ENCODE results near the gene TMEM50A.
"Not testable (repeated sequence)": the region's sequence is repeated elsewhere in the genome, so short reads cannot be mapped to it uniquely, and the experiment has no call there.

TMEM50A gene

GRCh38 chr1:25362634-25363559, 24.8 kb downstream of the TMEM50A start:
- peaks cover 18 to 39% of the 10 kb centered on the region in 2 donors for H3K36me3 ChIP-seq (ENCODE audit: control insufficient read depth in 1 of 2, insufficient read depth in 2 of 2, low read length in 2 of 2)
- H3K27me3 ChIP-seq (ENCODE audit: low read depth, low read length); H3K4me1 ChIP-seq (ENCODE audit: control insufficient read depth in 1 of 2, insufficient read depth in 2 of 2, low read length in 2 of 2); H3K27ac ChIP-seq (ENCODE audit: low read length); H3K9me3 ChIP-seq (ENCODE audit: control insufficient read depth in 1 of 2, low read length in 2 of 2); H3K4me3 ChIP-seq (ENCODE audit: low read depth in 1 of 2, low read length in 2 of 2): not testable (repeated sequence)

GRCh38 chr1:25369241-25369640, 31.1 kb downstream of the TMEM50A start:
- Histone ChIP-seq H3K36me3 (ENCODE audit: control insufficient read depth in 1 of 2, insufficient read depth in 2 of 2, low read length in 2 of 2) (no peaks in the 10 kb centered on the region), H3K4me3 (ENCODE audit: low read depth in 1 of 2, low read length in 2 of 2) (no peak overlapping the region), H3K9me3 (ENCODE audit: control insufficient read depth in 1 of 2, low read length in 2 of 2) (no peaks in the 10 kb centered on the region), H3K4me1 (ENCODE audit: control insufficient read depth in 1 of 2, insufficient read depth in 2 of 2, low read length in 2 of 2) (no peaks in the 10 kb centered on the region), H3K27ac (ENCODE audit: low read length) (no peak overlapping the region), H3K27me3 (ENCODE audit: low read depth, low read length) (no peaks in the 10 kb centered on the region)

GRCh38 chr1:25369691-25370271, 31.6 kb downstream of the TMEM50A start:
- not testable (repeated sequence) for H3K4me1 ChIP-seq (ENCODE audit: control insufficient read depth in 1 of 2, insufficient read depth in 2 of 2, low read length in 2 of 2); H3K27me3 ChIP-seq (ENCODE audit: low read depth, low read length); H3K9me3 ChIP-seq (ENCODE audit: control insufficient read depth in 1 of 2, low read length in 2 of 2); H3K36me3 ChIP-seq (ENCODE audit: control insufficient read depth in 1 of 2, insufficient read depth in 2 of 2, low read length in 2 of 2); H3K4me3 ChIP-seq (ENCODE audit: low read depth in 1 of 2, low read length in 2 of 2); H3K27ac ChIP-seq (ENCODE audit: low read length)

GRCh38 chr1:25371757-25372156, 33.6 kb downstream of the TMEM50A start:
- H3K9me3 ChIP-seq (ENCODE audit: control insufficient read depth in 1 of 2, low read length in 2 of 2); H3K4me1 ChIP-seq (ENCODE audit: control insufficient read depth in 1 of 2, insufficient read depth in 2 of 2, low read length in 2 of 2); H3K36me3 ChIP-seq (ENCODE audit: control insufficient read depth in 1 of 2, insufficient read depth in 2 of 2, low read length in 2 of 2); H3K27me3 ChIP-seq (ENCODE audit: low read depth, low read length); H3K4me3 ChIP-seq (ENCODE audit: low read depth in 1 of 2, low read length in 2 of 2); H3K27ac ChIP-seq (ENCODE audit: low read length): not testable (repeated sequence)

- H3K27ac ChIP-seq (ENCODE audit: low read length); H3K36me3 ChIP-seq (ENCODE audit: control insufficient read depth in 1 of 2, insufficient read depth in 2 of 2, low read length in 2 of 2); H3K9me3 ChIP-seq (ENCODE audit: control insufficient read depth in 1 of 2, low read length in 2 of 2): not testable (repeated sequence)
Measured at GRCh38 chr1:25378367-25378766, 40.2 kb downstream of the TMEM50A start.

GRCh38 chr1:25382543-25382942, 44.4 kb downstream of the TMEM50A start:
- H3K36me3 ChIP-seq (ENCODE audit: control insufficient read depth in 1 of 2, insufficient read depth in 2 of 2, low read length in 2 of 2); H3K9me3 ChIP-seq (ENCODE audit: control insufficient read depth in 1 of 2, low read length in 2 of 2); H3K4me3 ChIP-seq (ENCODE audit: low read depth in 1 of 2, low read length in 2 of 2); H3K27me3 ChIP-seq (ENCODE audit: low read depth, low read length); H3K4me1 ChIP-seq (ENCODE audit: control insufficient read depth in 1 of 2, insufficient read depth in 2 of 2, low read length in 2 of 2); H3K27ac ChIP-seq (ENCODE audit: low read length): not testable (repeated sequence)

More at GRCh38 chr1:25378367-25378766, 40.2 kb downstream of the TMEM50A start:
- H3K4me1 ChIP-seq (ENCODE audit: control insufficient read depth in 1 of 2, insufficient read depth in 2 of 2, low read length in 2 of 2); H3K4me3 ChIP-seq (ENCODE audit: low read depth in 1 of 2, low read length in 2 of 2); H3K27me3 ChIP-seq (ENCODE audit: low read depth, low read length): not testable (repeated sequence)

GRCh38 chr1:25383090-25383489, 45.0 kb downstream of the TMEM50A start:
- H3K4me3 ChIP-seq (ENCODE audit: low read depth in 1 of 2, low read length in 2 of 2); H3K36me3 ChIP-seq (ENCODE audit: control insufficient read depth in 1 of 2, insufficient read depth in 2 of 2, low read length in 2 of 2); H3K4me1 ChIP-seq (ENCODE audit: control insufficient read depth in 1 of 2, insufficient read depth in 2 of 2, low read length in 2 of 2); H3K27ac ChIP-seq (ENCODE audit: low read length); H3K27me3 ChIP-seq (ENCODE audit: low read depth, low read length); H3K9me3 ChIP-seq (ENCODE audit: control insufficient read depth in 1 of 2, low read length in 2 of 2): not testable (repeated sequence)

- H3K27me3 ChIP-seq (ENCODE audit: low read depth, low read length); H3K36me3 ChIP-seq (ENCODE audit: control insufficient read depth in 1 of 2, insufficient read depth in 2 of 2, low read length in 2 of 2); H3K4me3 ChIP-seq (ENCODE audit: low read depth in 1 of 2, low read length in 2 of 2); H3K4me1 ChIP-seq (ENCODE audit: control insufficient read depth in 1 of 2, insufficient read depth in 2 of 2, low read length in 2 of 2); H3K9me3 ChIP-seq (ENCODE audit: control insufficient read depth in 1 of 2, low read length in 2 of 2); H3K27ac ChIP-seq (ENCODE audit: low read length): not testable (repeated sequence)
Measured at GRCh38 chr1:25383875-25384274, 45.7 kb downstream of the TMEM50A start.

- not testable (repeated sequence) for H3K9me3 ChIP-seq (ENCODE audit: control insufficient read depth in 1 of 2, low read length in 2 of 2); H3K27ac ChIP-seq (ENCODE audit: low read length); H3K27me3 ChIP-seq (ENCODE audit: low read depth, low read length); H3K4me3 ChIP-seq (ENCODE audit: low read depth in 1 of 2, low read length in 2 of 2); H3K4me1 ChIP-seq (ENCODE audit: control insufficient read depth in 1 of 2, insufficient read depth in 2 of 2, low read length in 2 of 2); H3K36me3 ChIP-seq (ENCODE audit: control insufficient read depth in 1 of 2, insufficient read depth in 2 of 2, low read length in 2 of 2)
Measured at GRCh38 chr1:25387096-25387495, 49.0 kb downstream of the TMEM50A start.

GRCh38 chr1:25388691-25389090, 50.6 kb downstream of the TMEM50A start:
- H3K4me3 ChIP-seq (ENCODE audit: low read depth in 1 of 2, low read length in 2 of 2); H3K4me1 ChIP-seq (ENCODE audit: control insufficient read depth in 1 of 2, insufficient read depth in 2 of 2, low read length in 2 of 2); H3K27ac ChIP-seq (ENCODE audit: low read length); H3K27me3 ChIP-seq (ENCODE audit: low read depth, low read length); H3K36me3 ChIP-seq (ENCODE audit: control insufficient read depth in 1 of 2, insufficient read depth in 2 of 2, low read length in 2 of 2); H3K9me3 ChIP-seq (ENCODE audit: control insufficient read depth in 1 of 2, low read length in 2 of 2): not testable (repeated sequence)

GRCh38 chr1:25389721-25390120, 51.6 kb downstream of the TMEM50A start:
- not testable (repeated sequence) for H3K4me1 ChIP-seq (ENCODE audit: control insufficient read depth in 1 of 2, insufficient read depth in 2 of 2, low read length in 2 of 2); H3K9me3 ChIP-seq (ENCODE audit: control insufficient read depth in 1 of 2, low read length in 2 of 2); H3K36me3 ChIP-seq (ENCODE audit: control insufficient read depth in 1 of 2, insufficient read depth in 2 of 2, low read length in 2 of 2); H3K27ac ChIP-seq (ENCODE audit: low read length); H3K4me3 ChIP-seq (ENCODE audit: low read depth in 1 of 2, low read length in 2 of 2); H3K27me3 ChIP-seq (ENCODE audit: low read depth, low read length)

GRCh38 chr1:25392841-25393240, 54.7 kb downstream of the TMEM50A start:
- no peaks in the 10 kb centered on the region for H3K36me3 ChIP-seq (ENCODE audit: control insufficient read depth in 1 of 2, insufficient read depth in 2 of 2, low read length in 2 of 2)
- H3K4me3 ChIP-seq (ENCODE audit: low read depth in 1 of 2, low read length in 2 of 2) = no peak overlapping the region
- H3K27ac ChIP-seq (ENCODE audit: low read length) = no peak overlapping the region
- no peaks in the 10 kb centered on the region for H3K9me3 ChIP-seq (ENCODE audit: control insufficient read depth in 1 of 2, low read length in 2 of 2)
- no peaks in the 10 kb centered on the region for H3K4me1 ChIP-seq (ENCODE audit: control insufficient read depth in 1 of 2, insufficient read depth in 2 of 2, low read length in 2 of 2)
- H3K27me3 ChIP-seq (ENCODE audit: low read depth, low read length) = no peaks in the 10 kb centered on the region
